Gastroesophageal sphincter (tissue), 3 donors: ENCODE data around the gene ZFYVE28.

Experiments used
- CTCF ChIP-seq, 4 experiments: fragments of 200-600 bp in 2 of 4; fragments of 450-650 bp in 2 of 4; sonication (generic) in 1 of 4; IDR thresholded peaks; one replicate each; pipeline ENCODE4 v1.5.1; 2017 to 2019; ENCODE audit warnings: antibody characterized with exemption in 4 of 4, mild to moderate bottlenecking in 2 of 4, moderate library complexity in 2 of 4
- EP300 ChIP-seq: sonication (generic); formaldehyde crosslinking; IDR thresholded peaks from one replicate; pipeline ENCODE4 v1.6.1; 2017; ENCODE audit warnings: antibody characterized with exemption, mild to moderate bottlenecking
- POLR2AphosphoS5 ChIP-seq: sonication (generic); formaldehyde crosslinking; IDR thresholded peaks from one replicate; pipeline ENCODE4 v1.6.1; 2017; ENCODE audit warnings: antibody characterized with exemption

DNA sequence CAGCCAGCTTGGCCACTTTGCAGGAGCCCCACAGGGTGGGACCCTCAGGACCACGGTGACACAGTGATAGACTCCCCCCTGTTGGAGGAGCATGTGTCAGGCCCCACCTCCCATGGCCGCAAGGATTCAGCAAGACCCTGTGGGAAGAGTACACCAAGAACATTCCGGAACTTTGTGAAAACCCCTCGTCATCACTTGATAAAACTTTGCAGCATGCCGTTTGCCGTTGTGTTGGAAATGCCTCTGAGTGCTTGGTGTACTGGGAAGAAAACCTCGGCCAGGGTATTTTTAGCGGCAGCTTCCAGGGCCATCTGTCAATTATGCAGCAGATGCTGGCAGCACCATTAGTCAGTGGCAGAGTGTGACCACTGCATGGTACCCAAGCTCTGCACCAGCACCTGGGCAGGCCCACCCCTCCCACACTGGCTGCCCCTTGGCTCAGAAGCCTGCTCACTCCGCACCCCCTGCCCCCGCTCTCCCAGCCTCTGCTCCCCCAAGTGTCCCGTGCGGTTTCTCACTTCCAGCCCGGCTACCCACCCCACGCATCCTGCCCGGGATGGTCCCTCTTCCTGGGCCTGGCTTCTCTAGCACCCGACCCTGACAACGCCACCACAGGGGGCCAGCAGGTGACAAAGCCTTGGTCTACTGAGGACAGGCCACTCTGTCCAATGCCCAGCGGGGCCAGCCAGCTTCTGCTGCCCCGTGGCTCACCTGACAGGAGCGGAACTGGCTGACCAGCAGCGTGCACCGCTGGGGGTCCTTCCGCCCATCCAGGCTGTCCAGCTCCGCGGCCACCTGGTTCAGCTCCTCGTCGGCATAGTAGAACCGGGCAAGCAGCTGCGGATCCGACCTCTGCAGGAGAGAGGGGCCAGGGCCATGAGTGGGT is 65.0 kb downstream of the ZFYVE28 start:
- TF ChIP-seq CTCF (IDR thresholded peaks at IDR 0.05) = no peak
- TF ChIP-seq POLR2AphosphoS5 = no peak
- no peak for TF ChIP-seq EP300
